NCI-H2171 (cell line): ENCODE results near the gene CD302.
"Not testable (repeated sequence)": the region's sequence is repeated elsewhere in the genome, so short reads cannot be mapped to it uniquely, and the experiment has no call there.

Source experiments
- DNase-seq: peaks from one replicate; lab custom pipeline; 2025; lab: John Stamatoyannopoulos, UW

The CD302 gene

GRCh38 chr2:159748089-159748488 is 49.9 kb downstream of the CD302 start:
- DNase-seq: no peak

GRCh38 chr2:159745237-159745636 is 52.8 kb downstream of the CD302 start:
- DNase-seq: not testable (repeated sequence)

- DNase-seq: no peak
Measured at GRCh38 chr2:159744363-159744762, 53.6 kb downstream of the CD302 start.

- DNase-seq: no peak
Measured at GRCh38 chr2:159742846-159743245, 55.2 kb downstream of the CD302 start.

GRCh38 chr2:159738509-159739390 is 59.3 kb downstream of the CD302 start:
- DNase-seq: no peak

- no peak for DNase-seq
Measured at GRCh38 chr2:159737917-159738296, 60.1 kb downstream of the CD302 start.

- no peak for DNase-seq
Measured at GRCh38 chr2:159737292-159737916, 60.6 kb downstream of the CD302 start.

GRCh38 chr2:159736048-159736447 is 62.0 kb downstream of the CD302 start:
- DNase-seq: no peak

GRCh38 chr2:159735648-159736047 is 62.4 kb downstream of the CD302 start:
- DNase-seq: no peak

- no peak for DNase-seq
Measured at GRCh38 chr2:159728629-159729028, 69.4 kb downstream of the CD302 start.

GRCh38 chr2:159725713-159726112 is 72.3 kb downstream of the CD302 start:
- DNase-seq: no peak

GRCh38 chr2:159724795-159725572 is 73.0 kb downstream of the CD302 start:
- not testable (repeated sequence) for DNase-seq

GRCh38 chr2:159722580-159722979 is 75.4 kb downstream of the CD302 start:
- no peak for DNase-seq

- DNase-seq: no peak
Measured at GRCh38 chr2:159720676-159721075, 77.3 kb downstream of the CD302 start.
